Spleen (tissue), 7 donors: Measurements from ENCODE around the gene SPATA45.

Experiments
- POLR2A ChIP-seq, 3 donors: fragments of 450-650 bp; IDR thresholded peaks; one replicate each; pipeline ENCODE4 v1.5.1; 2017; ENCODE audit warnings: antibody characterized with exemption in 3 of 3, mild to moderate bottlenecking in 1 of 3
- TF ChIP-seq, protein P1 (sequence below), 11 experiments: fragments of 200-600 bp in 7 of 11; fragments of 450-650 bp in 4 of 11; sonication (generic) in 4 of 11; IDR thresholded peaks in 8 of 11; conservative IDR thresholded peaks in 3 of 11; 1 replicate in 7 of 11; 2 replicates in 4 of 11; pipeline versions ENCODE4 v1.4.0 to v1.8.0; 2016 to 2021; ENCODE audit warnings: antibody characterized with exemption in 11 of 11, inconsistent platforms in 4 of 11, mild to moderate bottlenecking in 1 of 11
- donor health status: DM: no; HTN: no; CAD: no; lungs with moderate emphysema.
- donor health status: DM: no; HTN: no; CAD: no.
- donor health status: DM: no; HTN: no; CAD: no.

DNA sequence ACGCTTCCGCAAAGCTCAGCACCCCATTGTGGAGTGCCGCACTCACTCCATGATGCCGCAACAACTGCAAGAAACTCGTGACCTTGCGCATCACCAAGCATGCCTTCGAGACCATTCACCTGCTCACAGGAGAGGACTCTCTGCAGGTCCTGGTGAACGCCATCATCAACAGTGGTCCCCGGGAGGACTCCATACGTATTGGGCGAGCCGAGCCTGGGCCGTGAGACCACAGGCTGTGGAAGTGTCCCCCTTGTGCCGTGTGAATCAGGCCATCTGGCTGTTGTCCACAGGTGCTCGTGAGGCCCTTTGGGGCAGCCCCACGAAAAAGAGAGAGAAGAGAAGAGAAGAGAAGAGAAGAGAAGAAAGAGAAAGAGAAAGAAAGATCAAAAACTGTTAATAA, 23.2 kb downstream of the SPATA45 start:
- TF ChIP-seq, protein P1, sequence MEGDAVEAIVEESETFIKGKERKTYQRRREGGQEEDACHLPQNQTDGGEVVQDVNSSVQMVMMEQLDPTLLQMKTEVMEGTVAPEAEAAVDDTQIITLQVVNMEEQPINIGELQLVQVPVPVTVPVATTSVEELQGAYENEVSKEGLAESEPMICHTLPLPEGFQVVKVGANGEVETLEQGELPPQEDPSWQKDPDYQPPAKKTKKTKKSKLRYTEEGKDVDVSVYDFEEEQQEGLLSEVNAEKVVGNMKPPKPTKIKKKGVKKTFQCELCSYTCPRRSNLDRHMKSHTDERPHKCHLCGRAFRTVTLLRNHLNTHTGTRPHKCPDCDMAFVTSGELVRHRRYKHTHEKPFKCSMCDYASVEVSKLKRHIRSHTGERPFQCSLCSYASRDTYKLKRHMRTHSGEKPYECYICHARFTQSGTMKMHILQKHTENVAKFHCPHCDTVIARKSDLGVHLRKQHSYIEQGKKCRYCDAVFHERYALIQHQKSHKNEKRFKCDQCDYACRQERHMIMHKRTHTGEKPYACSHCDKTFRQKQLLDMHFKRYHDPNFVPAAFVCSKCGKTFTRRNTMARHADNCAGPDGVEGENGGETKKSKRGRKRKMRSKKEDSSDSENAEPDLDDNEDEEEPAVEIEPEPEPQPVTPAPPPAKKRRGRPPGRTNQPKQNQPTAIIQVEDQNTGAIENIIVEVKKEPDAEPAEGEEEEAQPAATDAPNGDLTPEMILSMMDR (IDR thresholded peaks at IDR 0.05 in 8 of 11, conservative IDR thresholded peaks at IDR 0.05 in 3 of 11) = no peak
- no peak for TF ChIP-seq POLR2A (IDR thresholded peaks at IDR 0.05)
